UCSD-AML1 (cell line): ENCODE data around the gene FAM193A.
"Not testable (repeated sequence)": the region's sequence is repeated elsewhere in the genome, so short reads cannot be mapped to it uniquely, and the experiment has no call there.

Experiments used
- DNase-seq: peaks from one replicate; lab custom pipeline; 2025; ENCODE audit not compliant: unreplicated experiment; lab: John Stamatoyannopoulos, UW

Gene FAM193A

DNA sequence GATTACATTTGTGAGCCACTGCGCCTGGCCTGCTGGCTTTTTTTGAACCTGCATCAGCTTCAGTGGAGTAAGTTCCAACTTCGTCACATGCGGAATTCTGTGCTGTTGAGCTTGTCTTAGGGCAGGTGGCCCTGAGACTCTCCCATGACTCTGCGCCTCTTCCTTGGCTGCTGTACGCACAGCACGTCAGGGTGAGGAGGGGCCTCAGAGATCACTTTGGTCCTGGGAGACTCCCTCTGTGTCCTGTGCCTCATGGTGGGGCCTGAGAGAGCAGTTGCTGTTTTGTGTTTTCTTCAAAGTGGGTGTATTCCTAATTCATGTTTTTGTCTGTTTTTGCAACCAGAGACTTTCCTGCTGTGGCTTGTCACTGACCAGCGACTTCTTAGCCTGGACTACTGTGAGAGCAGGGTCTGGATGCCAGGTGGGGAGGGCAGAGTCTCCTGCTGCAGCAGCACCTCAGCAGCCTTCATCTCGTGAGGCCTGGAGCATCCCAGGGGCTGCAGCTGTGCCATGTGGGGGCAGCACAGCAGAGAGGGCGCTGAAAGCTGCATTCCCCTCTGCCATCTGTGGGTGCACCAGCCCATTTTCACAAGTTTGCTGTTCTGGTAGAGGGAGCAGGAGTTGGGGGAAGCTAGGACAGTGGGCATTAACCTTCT is 111.8 kb downstream of the FAM193A start:
- DNase-seq: no peak

DNA sequence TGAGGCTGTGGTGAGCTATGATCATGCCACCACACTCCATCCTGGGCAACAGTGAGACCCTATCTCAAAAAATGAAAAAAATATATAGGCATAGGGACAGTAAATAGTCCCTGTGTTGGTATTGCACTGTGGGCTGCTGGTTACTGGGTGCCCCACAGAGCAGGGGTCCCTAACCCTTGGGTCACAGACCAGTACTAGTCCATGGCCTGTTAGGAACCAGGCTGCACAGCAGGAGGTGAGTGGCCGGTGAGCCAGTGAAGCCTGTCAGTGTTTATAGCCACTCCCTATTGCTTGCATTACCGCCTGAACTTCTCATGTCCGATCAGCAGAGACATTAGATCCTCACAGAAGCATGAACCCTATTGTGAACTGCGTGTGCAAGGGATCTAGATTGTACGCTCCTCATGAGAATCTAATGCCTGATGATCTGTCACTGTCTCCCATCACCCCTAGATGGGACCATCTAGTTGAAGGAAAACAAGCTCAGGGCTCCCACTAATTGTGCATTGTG is 113.2 kb downstream of the FAM193A start:
- DNase-seq: no peak

DNA sequence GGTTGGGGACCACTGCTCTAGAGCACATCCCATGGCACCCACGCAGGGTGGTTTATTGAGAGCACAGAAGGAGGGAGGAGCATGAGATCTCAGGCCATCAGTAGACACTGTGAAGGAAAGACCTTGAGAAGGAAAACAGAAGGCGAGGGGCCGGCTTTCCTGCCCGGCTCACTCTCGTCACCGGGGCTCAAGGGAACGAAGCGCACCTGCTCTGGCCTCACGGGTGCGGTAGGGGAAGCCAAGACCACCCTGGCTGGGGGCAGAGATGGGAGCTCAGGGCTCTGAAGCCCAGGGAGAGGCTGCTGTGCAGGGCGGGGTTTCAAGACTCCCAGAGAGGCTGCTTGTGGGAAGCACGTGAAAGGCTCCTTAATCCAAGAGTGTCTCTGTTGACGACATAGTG is 113.8 kb downstream of the FAM193A start:
- DNase-seq: no peak

DNA sequence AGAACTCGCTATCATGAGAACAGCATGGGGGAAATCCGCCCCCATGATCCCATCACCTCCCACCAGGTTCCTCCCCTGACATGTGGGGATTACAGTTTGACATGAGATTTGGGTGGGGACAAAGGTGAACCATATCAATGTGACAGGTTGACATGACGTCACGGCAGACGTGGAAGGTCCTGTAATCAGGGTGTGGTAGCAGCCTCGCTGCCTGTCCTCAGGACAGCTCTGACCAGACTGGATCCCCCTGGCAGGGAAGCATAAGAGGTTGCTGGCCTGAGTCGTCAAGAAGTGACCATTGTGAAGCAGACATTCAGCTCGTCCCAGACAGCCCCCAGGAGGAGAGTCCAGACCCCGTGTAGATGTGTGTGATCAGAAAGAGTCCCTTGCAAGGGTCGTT is 115.1 kb downstream of the FAM193A start:
- DNase-seq: no peak

DNA sequence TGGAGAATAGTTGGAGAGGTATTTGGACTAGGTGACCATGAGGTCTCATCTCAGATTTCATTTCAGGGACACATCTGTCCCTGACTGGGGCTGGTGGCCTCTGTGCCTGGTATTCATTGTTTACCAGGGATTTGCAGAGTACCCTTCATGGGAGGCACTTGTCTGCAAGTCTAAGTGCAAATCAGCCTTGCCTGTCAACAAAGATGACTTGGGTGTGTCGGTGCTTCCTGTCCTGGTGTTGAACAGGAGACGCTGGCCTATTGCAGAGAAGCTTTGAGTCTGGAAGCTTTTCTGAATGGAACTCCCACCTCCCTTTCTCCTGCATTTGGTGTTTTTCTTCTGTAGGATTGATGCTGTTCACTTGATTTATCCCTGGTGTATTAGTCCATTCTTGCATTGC is 115.6 kb downstream of the FAM193A start:
- DNase-seq: no peak

DNA sequence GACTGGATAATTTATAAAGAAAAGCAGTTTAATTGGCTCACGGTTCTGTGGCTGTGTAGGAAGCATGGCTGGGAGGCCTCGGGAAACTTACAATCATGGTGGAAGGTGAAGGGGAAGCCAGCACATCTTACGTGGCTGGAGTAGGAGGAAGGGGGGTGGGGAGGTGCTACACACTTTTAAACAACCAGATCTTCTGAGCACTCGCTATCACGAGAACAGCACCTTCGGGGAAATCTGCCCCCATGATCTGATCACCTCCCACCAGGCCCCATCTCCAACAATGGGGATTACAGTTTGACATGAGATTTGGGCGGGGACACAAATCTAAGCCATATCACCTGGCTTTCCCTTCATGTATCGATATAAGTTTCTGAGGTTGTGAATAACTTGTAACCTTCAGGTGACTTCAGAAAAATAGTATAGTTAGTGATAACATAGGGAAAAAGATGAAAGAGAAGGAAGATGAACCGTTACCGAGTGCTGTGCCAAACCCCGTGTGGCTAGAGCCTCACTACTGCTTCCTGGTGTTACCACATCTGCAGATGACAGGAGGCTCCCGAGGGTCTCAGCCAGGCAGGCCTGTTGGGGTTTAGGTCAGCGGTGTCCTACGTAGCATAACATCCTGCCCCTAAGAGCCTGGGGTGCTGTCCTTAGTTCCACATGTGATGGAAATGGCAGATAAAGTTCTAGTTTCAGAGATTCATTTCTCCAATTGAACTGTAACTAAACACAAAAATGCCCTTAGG is 116.1 kb downstream of the FAM193A start:
- no peak for DNase-seq

DNA sequence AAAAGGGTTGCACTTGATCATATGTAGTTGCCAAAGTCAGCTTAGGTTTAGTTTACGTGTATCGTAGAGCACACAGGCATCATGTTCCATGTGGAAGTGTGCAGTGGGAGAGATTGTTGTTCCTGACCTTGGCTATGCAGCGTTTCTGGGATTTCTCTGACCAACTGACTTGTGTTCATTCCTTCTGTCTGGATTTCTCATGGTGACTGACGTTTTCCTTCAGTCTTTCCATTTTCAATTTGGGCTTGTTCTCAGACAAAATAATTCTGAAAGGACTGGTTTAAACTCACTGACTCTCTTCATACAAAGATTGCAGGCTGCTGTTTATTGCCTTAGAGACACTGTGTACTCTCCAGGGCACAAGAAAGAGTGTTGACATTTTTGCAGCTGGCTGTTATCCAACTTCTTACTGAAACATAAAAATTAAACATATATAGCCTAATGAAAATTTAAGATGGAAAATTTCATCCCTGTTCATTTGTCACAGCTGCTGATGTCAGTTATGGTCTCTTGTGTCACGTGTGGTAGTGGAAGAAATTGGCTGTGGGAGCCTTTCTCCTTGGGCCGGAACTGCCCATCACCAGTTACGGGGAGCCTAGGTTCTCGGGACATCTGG is 124.3 kb downstream of the FAM193A start:
- DNase-seq: no peak

DNA sequence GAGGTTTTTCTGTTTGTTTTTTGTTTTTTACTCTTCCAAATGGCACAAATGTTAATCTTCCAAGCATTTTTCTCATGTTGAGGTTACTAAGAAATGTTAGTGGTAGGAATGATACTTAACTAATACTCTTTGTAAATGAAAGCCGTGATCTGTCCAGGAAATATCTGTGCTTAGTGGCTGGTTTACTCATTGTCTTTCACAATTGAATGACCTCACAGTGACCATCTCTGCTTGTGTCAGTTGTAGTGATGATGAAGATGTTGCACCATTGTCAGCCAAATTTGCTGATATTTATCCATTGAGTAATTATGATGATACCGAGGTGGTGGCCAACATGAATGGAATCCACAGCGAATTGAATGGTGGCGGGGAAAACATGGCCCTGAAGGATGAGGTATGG is 126.2 kb downstream of the FAM193A start:
- no peak for DNase-seq

DNA sequence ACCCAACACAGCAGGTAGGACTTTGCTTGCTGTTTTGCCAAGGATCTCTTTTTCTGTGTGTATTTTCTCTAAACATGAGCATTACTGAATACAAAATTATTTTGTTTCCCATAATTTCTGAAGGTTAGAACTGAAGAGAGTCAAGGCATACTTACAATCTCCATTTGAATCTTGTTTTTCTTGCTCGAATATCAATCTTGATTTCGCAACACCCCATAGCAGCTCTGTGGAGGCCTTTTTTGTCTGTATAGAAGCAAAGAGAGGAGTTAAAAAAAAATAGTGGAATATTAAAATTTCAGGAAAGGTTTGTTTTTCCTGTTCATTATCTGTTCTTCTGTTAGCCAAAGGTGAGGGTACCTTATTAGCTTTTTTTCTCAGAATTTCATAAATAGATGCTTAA is 126.8 kb downstream of the FAM193A start:
- no peak for DNase-seq

DNA sequence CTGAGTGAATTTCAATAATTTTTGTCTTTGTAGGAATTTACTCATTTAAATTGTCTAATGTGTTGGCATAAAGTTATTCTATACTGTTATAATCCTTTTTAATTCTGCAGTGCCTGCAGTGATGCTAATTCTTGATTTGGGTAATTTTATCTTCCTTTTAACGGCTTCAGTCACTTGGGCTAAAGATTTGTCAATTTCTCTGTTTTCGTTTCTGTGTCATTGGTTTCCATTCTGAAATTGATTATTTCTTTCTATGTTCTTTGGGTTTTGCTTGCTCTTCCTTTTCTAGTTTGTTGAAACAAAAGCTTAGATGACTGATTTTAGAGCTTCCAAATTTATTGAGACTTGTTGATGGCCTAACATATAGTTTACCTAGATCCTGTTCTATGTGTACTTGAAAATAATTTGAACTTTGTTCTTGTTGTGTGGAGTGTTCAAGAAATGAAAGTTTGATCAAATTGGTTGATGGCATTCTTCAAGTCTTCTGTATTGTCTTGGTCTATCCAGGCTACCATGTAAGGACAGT is 130.3 kb downstream of the FAM193A start:
- no peak for DNase-seq

DNA sequence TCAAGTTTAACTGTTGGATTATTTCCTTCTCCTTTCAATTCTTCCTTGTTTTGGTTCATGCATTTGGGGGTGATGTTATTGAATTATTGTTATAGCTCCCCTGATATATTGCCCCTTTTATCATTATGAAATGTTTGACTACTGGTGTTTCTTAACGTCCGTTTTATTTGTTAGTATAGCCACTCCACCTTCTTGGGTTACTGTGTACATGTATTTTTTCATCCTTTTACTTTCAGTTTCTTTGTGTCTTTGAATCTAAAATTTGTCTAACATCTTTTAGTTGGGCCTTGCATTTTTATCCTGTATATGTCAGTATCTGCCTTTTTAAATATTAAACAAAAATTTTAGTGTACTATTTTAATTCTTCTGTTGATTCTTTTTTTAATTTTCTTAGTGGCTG is 131.0 kb downstream of the FAM193A start:
- DNase-seq: no peak

DNA sequence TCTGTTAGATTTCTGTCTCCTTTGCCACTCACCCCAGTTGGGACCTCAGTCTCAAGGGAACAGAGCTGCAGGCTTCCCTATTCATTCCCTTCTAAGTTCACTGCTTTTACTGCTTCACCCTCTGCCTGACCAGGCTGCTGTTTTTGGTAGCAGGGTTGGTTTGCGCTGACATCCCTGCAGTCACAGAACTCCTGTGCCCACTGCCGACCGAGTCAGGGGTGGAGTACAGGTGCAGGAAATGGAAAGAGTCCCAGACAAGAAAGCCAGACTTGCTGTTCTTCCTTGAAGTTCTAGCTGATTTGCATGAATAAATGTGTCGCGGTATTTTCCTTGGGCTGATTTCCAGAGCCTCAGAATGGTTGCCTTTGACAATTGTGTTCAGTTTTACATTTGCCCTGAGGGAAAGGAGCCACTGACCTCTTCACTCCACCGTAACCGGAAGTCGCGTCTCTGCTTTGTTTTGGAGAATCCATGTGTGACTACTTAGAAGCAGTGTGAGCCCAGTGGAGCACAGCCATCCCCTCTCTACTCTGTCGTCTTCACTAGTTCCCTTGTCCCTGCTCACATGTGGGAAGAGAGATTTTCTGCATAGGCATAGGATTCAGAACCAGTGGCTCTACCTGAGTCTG is 134.9 kb downstream of the FAM193A start:
- no peak for DNase-seq

DNA sequence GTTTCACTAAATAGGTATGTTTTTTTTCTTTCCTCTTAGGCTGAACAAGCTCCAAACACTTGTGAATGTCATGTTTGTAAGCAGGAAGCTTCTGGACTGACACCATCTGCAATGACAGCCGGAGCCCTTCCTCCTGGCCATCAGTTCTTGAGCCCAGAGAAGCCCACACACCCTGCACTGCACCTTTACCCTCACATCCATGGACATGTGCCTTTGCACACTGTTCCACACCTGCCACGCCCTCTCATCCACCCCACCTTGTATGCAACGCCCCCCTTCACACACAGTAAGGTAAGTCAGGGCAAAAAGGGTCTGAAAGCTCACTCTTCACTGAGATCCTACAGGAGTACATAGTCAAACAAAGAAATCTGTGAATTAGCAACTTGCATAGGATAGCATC is 135.6 kb downstream of the FAM193A start:
- no peak for DNase-seq

DNA sequence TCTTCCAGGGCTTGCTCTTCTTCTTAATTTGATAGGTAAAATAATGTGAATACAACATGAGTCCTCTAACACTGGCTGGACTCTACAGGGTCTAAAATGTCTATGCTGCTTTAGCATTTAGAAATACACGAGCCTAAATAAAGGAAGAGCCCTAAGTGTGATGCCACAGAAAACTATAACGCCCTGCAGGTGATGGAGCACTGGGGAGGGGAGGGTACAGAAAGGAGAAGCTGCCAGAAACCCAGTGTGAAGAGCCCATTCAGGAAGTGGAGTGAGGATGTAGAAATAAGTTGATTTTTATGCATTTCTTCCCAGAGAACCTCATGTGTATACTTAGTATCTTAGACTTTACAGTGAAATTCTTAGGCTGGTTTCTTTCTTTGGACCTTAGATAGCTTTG is 136.3 kb downstream of the FAM193A start:
- no peak for DNase-seq

DNA sequence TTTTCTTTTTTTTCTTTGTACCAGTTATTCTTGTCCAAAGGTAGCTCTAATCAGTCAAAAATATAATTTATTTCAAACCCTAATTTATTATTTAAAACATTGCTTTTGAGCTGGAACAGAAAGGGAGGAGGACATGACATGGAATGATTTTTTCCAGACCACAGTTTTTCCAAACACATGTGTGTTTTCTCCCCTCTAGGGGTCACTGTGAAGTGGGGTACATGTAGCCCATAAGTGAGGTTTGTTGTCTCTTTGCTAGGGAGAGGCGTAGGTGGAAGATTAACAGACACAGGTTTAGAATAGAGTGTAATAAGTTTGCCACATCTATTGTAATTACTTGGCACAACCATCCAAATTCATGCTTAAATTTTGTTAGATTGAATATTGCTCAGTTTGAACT is 136.7 kb downstream of the FAM193A start:
- DNase-seq: no peak

DNA sequence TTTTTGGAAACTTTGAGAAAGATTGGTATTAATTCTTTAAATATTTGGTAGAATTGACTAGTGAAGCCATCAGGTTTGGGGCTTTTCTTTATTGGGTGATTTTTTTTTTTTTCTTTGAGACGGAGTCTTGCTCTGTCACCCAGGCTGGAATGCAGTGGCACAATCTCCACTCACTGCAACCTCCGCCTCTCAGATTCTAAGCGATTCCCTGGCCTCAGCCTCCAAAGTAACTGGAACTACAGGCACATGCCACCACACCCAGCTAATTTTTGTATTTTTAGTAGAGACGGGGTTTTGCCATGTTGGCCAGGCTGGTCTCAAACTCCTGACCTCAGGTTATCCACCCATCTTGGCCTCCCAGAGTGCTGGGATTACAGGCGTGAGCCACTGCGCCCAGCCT is 143.3 kb downstream of the FAM193A start:
- DNase-seq: not testable (repeated sequence)

DNA sequence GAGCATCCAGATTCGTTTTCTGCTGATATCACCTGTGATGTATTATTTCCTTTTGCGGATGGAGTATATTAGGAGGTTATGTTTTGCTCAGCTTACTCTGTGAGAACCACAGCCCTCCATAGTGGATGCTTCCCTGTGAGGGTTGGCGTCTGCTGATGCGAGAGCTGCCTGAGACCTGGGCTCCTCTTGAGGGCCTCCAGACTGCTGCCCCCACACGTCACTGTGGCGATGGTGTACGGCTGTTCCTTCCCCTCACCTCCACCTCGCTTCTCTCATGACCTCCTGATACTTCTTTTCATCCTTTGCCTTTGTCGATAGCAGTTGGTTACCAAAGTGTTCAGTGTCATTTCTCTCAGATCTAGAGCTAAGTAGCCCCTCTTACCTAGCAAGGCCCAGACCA is 148.0 kb downstream of the FAM193A start:
- DNase-seq: no peak

DNA sequence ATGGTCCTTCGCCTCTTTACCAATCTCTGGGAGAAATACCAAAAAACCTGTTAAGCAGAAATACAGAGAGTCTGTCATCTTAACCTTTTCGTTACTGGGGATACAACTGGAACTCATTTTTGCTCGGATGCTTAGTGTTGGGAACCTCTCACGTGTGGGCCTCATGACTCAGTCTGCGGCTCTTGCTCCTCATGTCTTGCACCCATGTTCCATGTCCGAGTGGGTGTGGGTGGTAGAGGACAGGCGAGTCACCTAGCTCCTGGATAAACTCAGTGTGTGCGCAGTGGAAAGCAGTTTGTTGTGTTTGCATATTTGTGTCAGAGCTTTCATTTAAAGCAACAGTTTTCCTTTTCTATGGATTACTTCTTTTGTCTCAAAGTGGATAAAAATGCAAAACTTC is 149.1 kb downstream of the FAM193A start:
- no peak for DNase-seq

DNA sequence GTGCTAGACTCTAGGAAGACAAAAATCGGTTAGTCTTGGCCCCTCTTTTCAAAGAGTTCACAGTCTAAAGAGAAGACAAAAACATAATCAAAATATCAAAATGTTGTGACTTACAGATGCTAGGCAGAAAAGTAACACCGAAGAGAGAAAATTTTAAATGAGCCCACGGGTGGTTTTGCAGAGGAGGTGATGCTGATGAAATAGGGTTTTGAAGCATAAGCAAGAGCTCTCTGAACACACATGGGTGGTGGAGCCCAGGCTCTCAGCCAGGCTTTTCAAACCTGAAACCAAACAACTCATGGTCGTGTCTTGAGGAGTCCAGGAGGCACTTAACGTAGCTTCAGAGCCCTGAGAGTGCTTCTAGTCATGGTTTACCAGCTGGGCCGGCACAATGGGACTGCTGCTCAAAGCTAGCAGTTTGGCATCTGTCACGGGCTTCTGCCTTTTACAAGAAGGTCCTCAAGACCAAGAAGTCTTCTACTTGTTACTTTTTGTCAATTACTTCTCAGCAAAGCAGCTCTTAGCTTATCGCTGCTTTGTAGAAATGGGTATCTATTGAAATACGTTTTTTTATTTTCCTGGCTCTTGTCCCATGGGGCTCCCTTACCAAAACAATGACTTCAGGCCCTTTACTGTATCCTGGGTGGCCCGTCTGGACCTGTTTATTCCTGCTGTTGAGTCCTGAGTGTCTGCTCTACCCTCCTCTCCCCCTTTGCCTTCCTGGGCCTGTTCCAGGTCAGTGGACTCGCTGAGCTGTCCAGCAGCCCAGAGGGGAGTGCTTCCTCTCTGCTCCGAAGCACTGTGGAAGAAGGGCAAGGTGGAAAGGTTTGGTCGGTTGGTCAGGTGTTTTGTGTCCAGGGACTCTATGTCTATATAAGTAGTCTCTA is 150.2 kb downstream of the FAM193A start:
- no peak for DNase-seq

DNA sequence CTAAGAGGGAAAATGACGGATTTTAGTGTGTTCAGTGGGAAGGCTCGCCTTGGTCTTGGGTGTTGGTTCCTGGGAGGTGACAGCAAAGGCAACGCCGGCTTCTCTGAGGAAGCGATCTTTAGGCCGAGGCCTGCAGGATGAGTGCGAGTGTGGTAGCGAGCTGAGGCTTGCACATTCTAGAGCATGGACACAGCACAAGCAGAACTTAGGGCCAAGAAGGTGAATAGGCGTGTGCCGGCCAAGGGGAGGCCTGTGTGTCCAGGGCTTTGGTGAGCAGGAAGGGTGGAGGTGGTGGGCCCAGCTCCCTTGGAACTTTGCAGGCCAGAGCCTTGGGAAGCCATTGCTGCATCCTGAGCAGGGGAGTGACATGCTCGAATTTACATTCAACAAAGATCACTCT is 151.8 kb downstream of the FAM193A start:
- DNase-seq: no peak

DNA sequence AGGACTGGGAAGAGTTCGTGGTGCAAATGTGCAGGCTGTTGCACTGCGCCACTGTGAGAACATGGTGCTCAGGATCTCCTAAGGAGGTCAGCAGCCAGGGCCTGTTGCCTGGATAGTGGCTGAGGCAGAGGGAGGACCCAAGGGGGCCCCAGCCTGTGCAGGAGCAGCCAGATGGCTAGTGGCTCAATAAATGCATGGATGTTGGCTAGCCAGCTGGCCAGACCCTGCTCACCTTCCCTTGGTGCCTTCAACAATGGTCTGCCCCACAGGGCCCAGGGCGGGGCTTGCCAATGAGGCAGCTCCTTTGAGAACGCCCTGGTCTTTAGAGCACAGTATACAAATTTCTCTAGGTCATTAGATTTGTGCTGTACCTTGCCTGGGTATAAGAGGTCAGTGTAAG is 152.2 kb downstream of the FAM193A start:
- no peak for DNase-seq
